Keratinocyte (primary cell): ENCODE data around the gene LEMD1. TPM values are rescaled to one million over a fixed set of nuclear protein-coding genes. Genes with fewer than 3 reads are reported as not detected.
A peak's percentile ranks its signal among the peaks of the same experiment; 100 is the strongest.

ENCODE experiments used
- DNase-seq: peaks from one replicate; pipeline ENCODE4 v3.0.0-alpha.2; 2011; ENCODE audit warnings: low read depth, missing footprints, low spot score
- FAIRE-seq: peaks from 2 replicates; lab custom pipeline; 2011; peaks lifted over from hg19 to GRCh38; lab: Jason Lieb, UNC
- H2AFZ ChIP-seq: 2 replicates; pipeline ENCODE4 v1.6.0; 2012; ENCODE audit warnings: low read length, control low read depth, inconsistent platforms; ENCODE audit not compliant: control insufficient read depth
- H3K27ac ChIP-seq: 2 replicates; pipeline ENCODE4 v1.5.1; 2011; ENCODE audit warnings: low read length; ENCODE audit not compliant: control insufficient read depth, insufficient read depth
- H3K27me3 ChIP-seq: 3 replicates; pipeline ENCODE4 v1.6.0; 2011; ENCODE audit warnings: low read length; ENCODE audit not compliant: control insufficient read depth, insufficient read depth; ENCODE audit errors: extremely low read depth
- H3K36me3 ChIP-seq, 2 experiments: 2 replicates in 1 of 2; 3 replicates in 1 of 2; pipeline ENCODE4 v1.5.1; 2011; ENCODE audit warnings: low read length in 2 of 2, mild to moderate bottlenecking in 1 of 2; ENCODE audit not compliant: control insufficient read depth in 2 of 2, insufficient read depth in 2 of 2; ENCODE audit errors: extremely low read depth in 1 of 2
- H3K4me1 ChIP-seq: 3 replicates; pipeline ENCODE4 v1.5.1; 2011; ENCODE audit warnings: low read length; ENCODE audit not compliant: control insufficient read depth, insufficient read depth; ENCODE audit errors: extremely low read depth
- H3K4me2 ChIP-seq: 3 replicates; pipeline ENCODE4 v1.6.0; 2011; ENCODE audit warnings: low read depth, low read length; ENCODE audit not compliant: control insufficient read depth, insufficient read depth; ENCODE audit errors: extremely low read depth
- H3K4me3 ChIP-seq, 3 experiments: fragments of 200-600 bp in 1 of 3; sonication (generic) in 1 of 3; 2 replicates in 2 of 3; 3 replicates in 1 of 3; pipeline ENCODE4 v1.5.1; 2011 to 2016; ENCODE audit warnings: low read length in 3 of 3, mild to moderate bottlenecking in 3 of 3, control low read depth in 2 of 3, inconsistent platforms in 1 of 3, low read depth in 1 of 3, mixed read lengths in 1 of 3, mixed run types in 1 of 3, moderate library complexity in 1 of 3; ENCODE audit not compliant: control insufficient read depth in 2 of 3, insufficient read depth in 2 of 3; ENCODE audit errors: extremely low read depth in 1 of 3
- H3K79me2 ChIP-seq: 2 replicates; pipeline ENCODE4 v1.6.0; 2012; ENCODE audit warnings: low read length; ENCODE audit not compliant: control insufficient read depth, insufficient read depth
- H3K9ac ChIP-seq: 3 replicates; pipeline ENCODE4 v1.6.0; 2011; ENCODE audit warnings: low read length; ENCODE audit not compliant: control insufficient read depth, insufficient read depth; ENCODE audit errors: extremely low read depth
- H3K9me1 ChIP-seq: 3 replicates; pipeline ENCODE4 v1.6.0; 2011; ENCODE audit warnings: low read length; ENCODE audit not compliant: control insufficient read depth, insufficient read depth; ENCODE audit errors: extremely low read depth
- H3K9me3 ChIP-seq: 2 replicates; pipeline ENCODE4 v1.5.1; 2012; ENCODE audit warnings: low read depth, low read length; ENCODE audit not compliant: control insufficient read depth
- H4K20me1 ChIP-seq: 3 replicates; pipeline ENCODE4 v1.6.0; 2011; ENCODE audit warnings: low read length; ENCODE audit not compliant: control insufficient read depth, insufficient read depth; ENCODE audit errors: extremely low read depth
- EZH2 ChIP-seq: IDR thresholded peaks from one replicate; pipeline ENCODE4 v1.6.1; 2012; ENCODE audit warnings: inconsistent platforms, mild to moderate bottlenecking, low read length, moderate library complexity
- dilution Hi-C: fragments of 300-500 bp; cut with MboI; formaldehyde crosslinking; loops from one replicate; pipeline ENCODE4 v1.7.0; 2020; ENCODE audit warnings: low sequenced_read_pairs; ENCODE audit not compliant: extremely low pct_ligation_motif_present
- polyA plus RNA-seq, 5 experiments: library from polyadenylated mRNA; depleted of rRNA in 3 of 5; stranded (reverse) in 3 of 5; stranded (forward) in 1 of 5; unstranded in 1 of 5; fragments of >200 nt; gene quantifications; 1 replicate in 1 of 5; 2 replicates in 3 of 5; 3 replicates in 1 of 5; pipeline versions ENCODE4 v1.2.1 to v1.2.3, GENCODE V29; 2011 to 2012; ENCODE audit warnings: missing spikeins in 2 of 5, low read depth in 1 of 5, low replicate concordance in 1 of 5
- TF ChIP-seq, protein P1 (sequence below), 3 experiments: IDR thresholded peaks in 1 of 3; conservative IDR thresholded peaks in 1 of 3; optimal IDR thresholded peaks in 1 of 3; 2 replicates in 2 of 3; 3 replicates in 1 of 3; pipeline versions ENCODE3 to v1.5.1; 2011; ENCODE audit warnings: low read length in 3 of 3, mild to moderate bottlenecking in 3 of 3, moderate library complexity in 2 of 3, control low read depth in 1 of 3, inconsistent platforms in 1 of 3; ENCODE audit not compliant: insufficient read depth in 2 of 3; ENCODE audit errors: extremely low read depth in 1 of 3

LEMD1 gene
- polyA plus RNA-seq, 1 donor (not counting 4 experiments of a cell fraction or from before 2014, with no cell fraction given), result 1.9 TPM

DNA sequence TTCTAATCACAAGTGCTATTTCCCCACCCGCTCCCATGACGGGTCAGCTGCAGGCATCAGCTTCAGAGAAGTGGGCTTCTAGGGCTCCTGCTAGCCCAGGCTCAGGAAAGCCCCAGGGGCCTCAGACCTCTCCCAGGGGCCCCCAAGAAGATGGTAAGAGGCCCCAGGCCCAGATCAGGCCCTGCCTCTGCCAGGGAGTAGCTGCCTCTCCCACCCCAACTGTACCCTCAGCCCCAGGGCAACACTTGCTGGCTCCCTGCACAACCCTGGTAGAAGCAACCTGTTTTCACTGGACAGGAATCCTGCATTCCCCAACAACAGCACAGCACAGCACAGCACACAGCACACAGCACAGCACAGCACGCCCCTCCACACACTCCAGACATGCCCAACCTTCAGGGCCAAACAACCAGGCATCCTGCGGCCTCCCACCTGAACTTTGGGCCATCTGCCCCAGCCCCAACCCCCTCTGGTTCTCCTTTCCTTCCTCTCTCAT is 27.4 kb upstream of the LEMD1 start:
- peak overlapping the region; percentile 84 for H3K4me2 ChIP-seq

DNA sequence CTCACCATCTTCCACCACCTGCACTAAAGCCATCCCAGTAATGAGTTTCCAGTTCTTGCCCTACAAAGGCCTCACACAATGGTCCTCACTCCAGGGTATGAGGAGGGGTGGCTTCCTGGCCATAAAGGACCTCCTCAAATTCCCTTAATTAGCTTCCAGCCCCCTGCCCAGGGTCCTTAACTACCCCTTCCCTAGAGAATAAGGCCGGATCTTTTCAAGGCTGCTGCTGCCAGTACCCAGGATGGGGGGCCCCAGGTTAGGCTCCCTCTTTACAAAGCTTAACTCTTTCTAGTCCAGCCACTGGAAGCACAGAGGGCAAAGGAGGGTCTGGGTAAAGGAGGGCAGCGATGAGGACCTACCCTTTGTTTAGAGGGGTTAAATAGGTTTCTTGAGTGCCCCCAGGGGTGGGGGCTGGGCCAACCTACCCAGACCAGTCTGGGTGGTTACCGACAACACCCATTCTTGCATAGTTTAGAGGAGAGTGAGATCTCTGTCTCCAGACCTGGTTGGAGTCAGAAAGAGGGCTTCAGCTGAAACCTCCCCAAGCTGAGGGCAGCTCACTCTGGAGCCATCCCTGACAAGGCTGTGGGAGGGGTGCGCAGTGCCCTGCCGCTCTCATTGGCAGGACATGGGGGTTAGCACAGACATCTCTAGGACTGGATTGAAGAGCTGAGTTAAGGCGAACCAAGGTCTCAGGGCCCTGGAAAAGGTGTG is 26.8 kb upstream of the LEMD1 start:
- Histone ChIP-seq H4K20me1 (peaks cover 11% of the 10 kb centered on the region), H3K27me3 (no peaks in the 10 kb centered on the region), H3K9ac (peak overlapping the region; percentile 97), H3K4me3 (peak overlapping the region; percentile 74 to 88 (median 87)), H3K79me2 (peaks cover 57% of the 10 kb centered on the region), H2AFZ (no peak overlapping the region), H3K9me1 (no peaks in the 10 kb centered on the region), H3K27ac (peak overlapping the region; percentile 88), H3K36me3 (peaks cover 9 to 21% of the 10 kb centered on the region in 2 experiments), H3K4me2 (peak overlapping the region; percentile 84), H3K4me1 (peaks cover 58% of the 10 kb centered on the region), H3K9me3 (no peaks in the 10 kb centered on the region)
- dilution Hi-C loops, result no loop called here
- TF ChIP-seq, protein P1, sequence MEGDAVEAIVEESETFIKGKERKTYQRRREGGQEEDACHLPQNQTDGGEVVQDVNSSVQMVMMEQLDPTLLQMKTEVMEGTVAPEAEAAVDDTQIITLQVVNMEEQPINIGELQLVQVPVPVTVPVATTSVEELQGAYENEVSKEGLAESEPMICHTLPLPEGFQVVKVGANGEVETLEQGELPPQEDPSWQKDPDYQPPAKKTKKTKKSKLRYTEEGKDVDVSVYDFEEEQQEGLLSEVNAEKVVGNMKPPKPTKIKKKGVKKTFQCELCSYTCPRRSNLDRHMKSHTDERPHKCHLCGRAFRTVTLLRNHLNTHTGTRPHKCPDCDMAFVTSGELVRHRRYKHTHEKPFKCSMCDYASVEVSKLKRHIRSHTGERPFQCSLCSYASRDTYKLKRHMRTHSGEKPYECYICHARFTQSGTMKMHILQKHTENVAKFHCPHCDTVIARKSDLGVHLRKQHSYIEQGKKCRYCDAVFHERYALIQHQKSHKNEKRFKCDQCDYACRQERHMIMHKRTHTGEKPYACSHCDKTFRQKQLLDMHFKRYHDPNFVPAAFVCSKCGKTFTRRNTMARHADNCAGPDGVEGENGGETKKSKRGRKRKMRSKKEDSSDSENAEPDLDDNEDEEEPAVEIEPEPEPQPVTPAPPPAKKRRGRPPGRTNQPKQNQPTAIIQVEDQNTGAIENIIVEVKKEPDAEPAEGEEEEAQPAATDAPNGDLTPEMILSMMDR (optimal IDR thresholded peaks at IDR 0.05 in 1 of 3, IDR thresholded peaks at IDR 0.05 in 1 of 3, conservative IDR thresholded peaks at IDR 0.05 in 1 of 3; ENCODE audit: extremely low read depth in 1 of 3, insufficient read depth in 2 of 3, low read length in 3 of 3), result no peak
- TF ChIP-seq EZH2, result no peak
- FAIRE-seq (peak; percentile 73), DNase-seq (no peak)

More for the DNA sequence above, 27.4 kb upstream of the LEMD1 start:
- Histone ChIP-seq H3K79me2 (peaks cover 52% of the 10 kb centered on the region), H3K4me3 (peak overlapping the region; percentile 74 to 88 (median 87)), H3K27ac (peak overlapping the region; percentile 88), H3K9ac (peak overlapping the region; percentile 97), H3K9me1 (no peaks in the 10 kb centered on the region), H3K4me1 (peaks cover 62% of the 10 kb centered on the region), H3K36me3 (peaks cover 9 to 21% of the 10 kb centered on the region in 2 experiments), H4K20me1 (peaks cover 10% of the 10 kb centered on the region), H3K27me3 (no peaks in the 10 kb centered on the region), H2AFZ (no peak overlapping the region), H3K9me3 (no peaks in the 10 kb centered on the region)
- DNase-seq (no peak), FAIRE-seq (peak; percentile 26)
- dilution Hi-C loops, result no loop called here
- TF ChIP-seq, protein P1 (optimal IDR thresholded peaks at IDR 0.05 in 1 of 3, IDR thresholded peaks at IDR 0.05 in 1 of 3, conservative IDR thresholded peaks at IDR 0.05 in 1 of 3; ENCODE audit: extremely low read depth in 1 of 3, insufficient read depth in 2 of 3, low read length in 3 of 3), result no peak
- TF ChIP-seq EZH2, result no peak
